Fibroblast of skin of back (primary cell): ENCODE data around the gene RMI2.
"Not testable (repeated sequence)": the region's sequence is repeated elsewhere in the genome, so short reads cannot be mapped to it uniquely, and the experiment has no call there.

ENCODE experiments used
- DNase-seq: peaks from one replicate; pipeline ENCODE4 v3.0.0-alpha.2; 2013

RMI2 gene

GRCh38 chr16:11354733-11355574 is 9.7 kb downstream of the RMI2 start:
- no peak for DNase-seq

- DNase-seq, result no peak
These were observed 10.6 kb downstream of the RMI2 start for GRCh38 chr16:11355862-11356261.

GRCh38 chr16:11356573-11357331 is 11.5 kb downstream of the RMI2 start:
- DNase-seq, result peak; percentile 64

- no peak for DNase-seq
These were observed 13.3 kb downstream of the RMI2 start for GRCh38 chr16:11358531-11358930.

GRCh38 chr16:11359370-11359769 is 14.1 kb downstream of the RMI2 start:
- peak; percentile 85 for DNase-seq

- no peak for DNase-seq
These were observed 15.5 kb downstream of the RMI2 start for GRCh38 chr16:11360641-11361373.

GRCh38 chr16:11361701-11362451 is 16.6 kb downstream of the RMI2 start:
- no peak for DNase-seq

- no peak for DNase-seq
These were observed 18.6 kb downstream of the RMI2 start for GRCh38 chr16:11363927-11364258.

- no peak for DNase-seq
These were observed 22.2 kb downstream of the RMI2 start for GRCh38 chr16:11367483-11367906.

GRCh38 chr16:11370084-11370931 is 25.0 kb downstream of the RMI2 start:
- no peak for DNase-seq

GRCh38 chr16:11370932-11371279 is 25.6 kb downstream of the RMI2 start:
- not testable (repeated sequence) for DNase-seq

GRCh38 chr16:11372073-11372828 is 27.0 kb downstream of the RMI2 start:
- no peak for DNase-seq

GRCh38 chr16:11372829-11373306 is 27.6 kb downstream of the RMI2 start:
- no peak for DNase-seq

GRCh38 chr16:11374255-11374654 is 29.0 kb downstream of the RMI2 start:
- no peak for DNase-seq

GRCh38 chr16:11377154-11377553 is 31.9 kb downstream of the RMI2 start:
- DNase-seq, result no peak

- DNase-seq, result not testable (repeated sequence)
These were observed 33.7 kb downstream of the RMI2 start for GRCh38 chr16:11378951-11379350.

GRCh38 chr16:11379420-11379819 is 34.2 kb downstream of the RMI2 start:
- DNase-seq, result no peak

- DNase-seq, result no peak
These were observed 35.6 kb downstream of the RMI2 start for GRCh38 chr16:11380836-11381235.

GRCh38 chr16:11383481-11384183 is 38.4 kb downstream of the RMI2 start:
- no peak for DNase-seq
